ENCODE results near the gene FAH. TPM values are rescaled to one million over a fixed set of nuclear protein-coding genes. Genes with fewer than 3 reads are reported as not detected.

FAH gene
- polyA plus RNA-seq, 1 donor (not counting 4 experiments of a cell fraction or from before 2014, with no cell fraction given) = 29.4 TPM

DNA sequence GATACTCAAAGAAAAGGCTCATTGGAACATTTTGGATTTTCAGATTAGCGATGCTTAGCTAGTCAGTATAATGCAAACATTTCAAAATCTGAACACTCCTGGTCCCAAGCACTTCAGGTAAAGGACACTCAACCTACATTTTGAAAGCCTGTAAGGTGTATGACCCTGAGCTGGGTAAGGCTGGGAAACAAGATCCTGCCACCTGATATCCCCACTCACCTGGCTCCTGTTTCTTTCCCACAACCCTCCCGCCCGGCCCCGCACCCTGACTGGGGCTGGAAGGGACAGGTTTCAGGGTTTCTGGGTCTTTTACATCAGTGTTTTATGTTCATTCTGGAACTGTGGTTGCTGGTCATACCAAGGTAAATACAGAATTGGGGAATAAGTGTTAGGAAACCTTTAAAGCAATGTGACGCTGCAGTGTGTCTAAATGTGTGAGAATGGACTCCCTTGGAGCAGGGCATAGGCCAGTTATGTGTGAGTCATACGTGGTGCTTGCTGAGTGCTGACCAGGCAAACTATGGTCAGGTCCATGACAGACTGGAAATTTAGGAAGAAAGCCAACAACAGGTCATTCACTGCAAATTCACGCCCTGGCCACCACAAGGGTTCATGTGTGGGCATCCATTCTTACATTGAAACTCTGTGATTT, 76.3 kb downstream of the FAH start:
- dilution Hi-C loops (cut with MboI; ENCODE audit: extremely low pct_ligation_motif_present, low sequenced_read_pairs) = no loop called here
- H3K79me2 ChIP-seq (ENCODE audit: control insufficient read depth, insufficient read depth, low read length) = no peaks in the 10 kb centered on the region
- H3K9ac ChIP-seq (ENCODE audit: control insufficient read depth, extremely low read depth, insufficient read depth, low read length) = no peak overlapping the region
- H3K4me1 ChIP-seq (ENCODE audit: control insufficient read depth, extremely low read depth, insufficient read depth, low read length) = no peaks in the 10 kb centered on the region
- peaks cover 8% of the 10 kb centered on the region for H3K27me3 ChIP-seq (ENCODE audit: control insufficient read depth, extremely low read depth, insufficient read depth, low read length)
- no peaks in the 10 kb centered on the region for H4K20me1 ChIP-seq (ENCODE audit: control insufficient read depth, extremely low read depth, insufficient read depth, low read length)
- DNase-seq (ENCODE audit: low read depth, low spot score) (no peak), FAIRE-seq (no peak)
- no peaks in the 10 kb centered on the region for H3K9me1 ChIP-seq (ENCODE audit: control insufficient read depth, extremely low read depth, insufficient read depth, low read length)
- no peak overlapping the region for H2AFZ ChIP-seq (ENCODE audit: control insufficient read depth, low read length)
- no peak overlapping the region for H3K4me2 ChIP-seq (ENCODE audit: control insufficient read depth, extremely low read depth, insufficient read depth, low read depth, low read length)
- TF ChIP-seq, protein P1, sequence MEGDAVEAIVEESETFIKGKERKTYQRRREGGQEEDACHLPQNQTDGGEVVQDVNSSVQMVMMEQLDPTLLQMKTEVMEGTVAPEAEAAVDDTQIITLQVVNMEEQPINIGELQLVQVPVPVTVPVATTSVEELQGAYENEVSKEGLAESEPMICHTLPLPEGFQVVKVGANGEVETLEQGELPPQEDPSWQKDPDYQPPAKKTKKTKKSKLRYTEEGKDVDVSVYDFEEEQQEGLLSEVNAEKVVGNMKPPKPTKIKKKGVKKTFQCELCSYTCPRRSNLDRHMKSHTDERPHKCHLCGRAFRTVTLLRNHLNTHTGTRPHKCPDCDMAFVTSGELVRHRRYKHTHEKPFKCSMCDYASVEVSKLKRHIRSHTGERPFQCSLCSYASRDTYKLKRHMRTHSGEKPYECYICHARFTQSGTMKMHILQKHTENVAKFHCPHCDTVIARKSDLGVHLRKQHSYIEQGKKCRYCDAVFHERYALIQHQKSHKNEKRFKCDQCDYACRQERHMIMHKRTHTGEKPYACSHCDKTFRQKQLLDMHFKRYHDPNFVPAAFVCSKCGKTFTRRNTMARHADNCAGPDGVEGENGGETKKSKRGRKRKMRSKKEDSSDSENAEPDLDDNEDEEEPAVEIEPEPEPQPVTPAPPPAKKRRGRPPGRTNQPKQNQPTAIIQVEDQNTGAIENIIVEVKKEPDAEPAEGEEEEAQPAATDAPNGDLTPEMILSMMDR (optimal IDR thresholded peaks at IDR 0.05 in 1 of 3, IDR thresholded peaks at IDR 0.05 in 1 of 3, conservative IDR thresholded peaks at IDR 0.05 in 1 of 3; ENCODE audit: extremely low read depth in 1 of 3, insufficient read depth in 2 of 3, low read length in 3 of 3) = no peak
- TF ChIP-seq EZH2 (IDR thresholded peaks at IDR 0.05; ENCODE audit: low read length) = no peak
- no peak overlapping the region for H3K27ac ChIP-seq (ENCODE audit: control insufficient read depth, insufficient read depth, low read length)
- H3K4me3 ChIP-seq (ENCODE audit: control insufficient read depth in 2 of 3, extremely low read depth in 1 of 3, insufficient read depth in 2 of 3, low read depth in 1 of 3, low read length in 3 of 3) = no peak overlapping the region
- no peaks in the 10 kb centered on the region for H3K36me3 ChIP-seq (ENCODE audit: control insufficient read depth in 2 of 2, extremely low read depth in 1 of 2, insufficient read depth in 2 of 2, low read length in 2 of 2)
- no peaks in the 10 kb centered on the region for H3K9me3 ChIP-seq (ENCODE audit: control insufficient read depth, low read depth, low read length)

DNA sequence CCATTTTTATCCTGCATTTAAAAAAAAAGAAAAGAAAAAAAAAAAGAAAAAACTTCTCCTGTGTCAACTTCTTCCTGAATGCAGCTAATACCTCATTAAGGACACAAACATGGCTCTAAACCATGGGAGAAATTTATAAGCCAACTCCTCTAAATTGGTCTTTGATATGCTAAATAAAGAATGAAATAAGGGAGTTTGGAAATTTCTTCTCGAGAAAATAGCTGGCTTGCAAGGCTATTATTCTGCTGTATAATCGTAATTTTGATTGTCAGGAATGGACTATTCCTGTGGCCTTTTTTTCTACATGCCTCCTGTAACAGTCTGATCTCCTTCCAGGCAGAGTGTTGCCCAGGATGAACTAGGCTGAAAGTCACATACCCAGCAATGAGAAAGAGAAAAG, 78.6 kb downstream of the FAH start:
- no peak overlapping the region for H3K27ac ChIP-seq (ENCODE audit: control insufficient read depth, insufficient read depth, low read length)
- peaks cover 8% of the 10 kb centered on the region for H3K27me3 ChIP-seq (ENCODE audit: control insufficient read depth, extremely low read depth, insufficient read depth, low read length)
- H4K20me1 ChIP-seq (ENCODE audit: control insufficient read depth, extremely low read depth, insufficient read depth, low read length) = no peaks in the 10 kb centered on the region
- no peaks in the 10 kb centered on the region for H3K79me2 ChIP-seq (ENCODE audit: control insufficient read depth, insufficient read depth, low read length)
- H3K9ac ChIP-seq (ENCODE audit: control insufficient read depth, extremely low read depth, insufficient read depth, low read length) = no peak overlapping the region
- H3K9me3 ChIP-seq (ENCODE audit: control insufficient read depth, low read depth, low read length) = no peaks in the 10 kb centered on the region
- H2AFZ ChIP-seq (ENCODE audit: control insufficient read depth, low read length) = no peak overlapping the region
- no peak overlapping the region for H3K4me2 ChIP-seq (ENCODE audit: control insufficient read depth, extremely low read depth, insufficient read depth, low read depth, low read length)
- H3K9me1 ChIP-seq (ENCODE audit: control insufficient read depth, extremely low read depth, insufficient read depth, low read length) = no peaks in the 10 kb centered on the region
- no peak overlapping the region for H3K4me3 ChIP-seq (ENCODE audit: control insufficient read depth in 2 of 3, extremely low read depth in 1 of 3, insufficient read depth in 2 of 3, low read depth in 1 of 3, low read length in 3 of 3)
- H3K4me1 ChIP-seq (ENCODE audit: control insufficient read depth, extremely low read depth, insufficient read depth, low read length) = no peaks in the 10 kb centered on the region
- dilution Hi-C loops (cut with MboI; ENCODE audit: extremely low pct_ligation_motif_present, low sequenced_read_pairs) = no loop called here
- FAIRE-seq (no peak), DNase-seq (ENCODE audit: low read depth, low spot score) (no peak)
- no peaks in the 10 kb centered on the region for H3K36me3 ChIP-seq (ENCODE audit: control insufficient read depth in 2 of 2, extremely low read depth in 1 of 2, insufficient read depth in 2 of 2, low read length in 2 of 2)
- TF ChIP-seq EZH2 (IDR thresholded peaks at IDR 0.05; ENCODE audit: low read length) = no peak
- TF ChIP-seq, protein P1 (optimal IDR thresholded peaks at IDR 0.05 in 1 of 3, IDR thresholded peaks at IDR 0.05 in 1 of 3, conservative IDR thresholded peaks at IDR 0.05 in 1 of 3; ENCODE audit: extremely low read depth in 1 of 3, insufficient read depth in 2 of 3, low read length in 3 of 3) = no peak

Data from keratinocyte (primary cell).